Transverse colon (tissue), 4 donors: ENCODE data around the gene MYOF. TPM values are rescaled to one million over a fixed set of nuclear protein-coding genes. Genes with fewer than 3 reads are reported as not detected.

Source experiments
- DNase-seq: peaks from one replicate; pipeline ENCODE4 v3.0.0-alpha.2; 2019
- H3K27ac ChIP-seq, 4 donors: fragments of 200-600 bp; sonication (generic); 2 replicates each; pipeline ENCODE4 v1.5.1; 2016 to 2018; ENCODE audit warnings: inconsistent platforms in 4 of 4
- H3K27me3 ChIP-seq: fragments of 200-600 bp; sonication (generic); 2 replicates; pipeline ENCODE4 v1.5.1; 2017; ENCODE audit warnings: inconsistent platforms
- H3K36me3 ChIP-seq, 4 donors: fragments of 200-600 bp; sonication (generic); 2 replicates each; pipeline ENCODE4 v1.5.1; 2017 to 2019; ENCODE audit warnings: inconsistent platforms in 4 of 4
- H3K4me1 ChIP-seq, 4 donors: fragments of 200-600 bp; sonication (generic); 2 replicates each; pipeline ENCODE4 v1.5.1; 2017 to 2020; ENCODE audit warnings: inconsistent platforms in 4 of 4
- H3K4me3 ChIP-seq, 4 donors: fragments of 200-600 bp; sonication (generic); 1 replicate in 1 of 4; 2 replicates in 3 of 4; pipeline versions ENCODE4 v1.5.1 to v1.6.1; 2017 to 2019; ENCODE audit warnings: inconsistent platforms in 4 of 4
- H3K9me3 ChIP-seq, 2 donors: fragments of 200-600 bp; sonication (generic); 2 replicates each; pipeline ENCODE4 v1.5.1; 2017 to 2019; ENCODE audit warnings: inconsistent platforms in 2 of 2
- CTCF ChIP-seq, 5 experiments: fragments of 200-600 bp in 3 of 5; fragments of 450-650 bp in 2 of 5; sonication (generic) in 3 of 5; IDR thresholded peaks; 1 replicate in 2 of 5; 2 replicates in 3 of 5; pipeline ENCODE4 v1.5.1; 2016 to 2017; ENCODE audit warnings: antibody characterized with exemption in 5 of 5, inconsistent platforms in 3 of 5, mild to moderate bottlenecking in 2 of 5, moderate library complexity in 1 of 5
- EP300 ChIP-seq: sonication (generic); formaldehyde crosslinking; IDR thresholded peaks from one replicate; pipeline ENCODE4 v1.6.1; 2017; ENCODE audit warnings: antibody characterized with exemption, low read depth
- POLR2A ChIP-seq: fragments of 450-650 bp; IDR thresholded peaks from one replicate; pipeline ENCODE4 v1.6.1; 2016; ENCODE audit warnings: antibody characterized with exemption, mild to moderate bottlenecking, moderate library complexity
- POLR2AphosphoS5 ChIP-seq, 3 donors: sonication (generic); formaldehyde crosslinking; IDR thresholded peaks; one replicate each; pipeline ENCODE4 v1.6.1; 2016; ENCODE audit warnings: antibody characterized with exemption in 3 of 3
- WGBS, 2 donors: methylation state at CpG; one replicate each; pipeline ENCODE4 v1.1.5; 2018; ENCODE audit warnings: low coverage in 1 of 2; 5-methylcytosine and 5-hydroxymethylcytosine counted together
- in situ Hi-C, 4 donors: fragments of 200-750 bp; cut with MboI; loops; one replicate each; pipeline versions ENCODE4 v1.15.0 to v1.15.1; 2017; ENCODE audit warnings: low sequenced_read_pairs in 3 of 4, low pct_ligation_motif_present in 1 of 4, low pct_unique_long_range_greater_than_20kb in 1 of 4
- intact Hi-C: fragments of 100-400 bp; cut with DNase I; formaldehyde crosslinking; loops from one replicate; pipeline ENCODE4 v1.15.1; 2023; ENCODE audit warnings: low total_unique reads
- total RNA-seq, 4 donors: library from RNA; depleted of rRNA; stranded (reverse); fragments of >200 nt; gene quantifications; one replicate each; pipeline ENCODE4 v1.1.0, GENCODE V29; 2016

The MYOF gene
- total RNA-seq, 4 donors from 2014 or later = 18.9 to 57.2 (median 50.2) TPM

DNA sequence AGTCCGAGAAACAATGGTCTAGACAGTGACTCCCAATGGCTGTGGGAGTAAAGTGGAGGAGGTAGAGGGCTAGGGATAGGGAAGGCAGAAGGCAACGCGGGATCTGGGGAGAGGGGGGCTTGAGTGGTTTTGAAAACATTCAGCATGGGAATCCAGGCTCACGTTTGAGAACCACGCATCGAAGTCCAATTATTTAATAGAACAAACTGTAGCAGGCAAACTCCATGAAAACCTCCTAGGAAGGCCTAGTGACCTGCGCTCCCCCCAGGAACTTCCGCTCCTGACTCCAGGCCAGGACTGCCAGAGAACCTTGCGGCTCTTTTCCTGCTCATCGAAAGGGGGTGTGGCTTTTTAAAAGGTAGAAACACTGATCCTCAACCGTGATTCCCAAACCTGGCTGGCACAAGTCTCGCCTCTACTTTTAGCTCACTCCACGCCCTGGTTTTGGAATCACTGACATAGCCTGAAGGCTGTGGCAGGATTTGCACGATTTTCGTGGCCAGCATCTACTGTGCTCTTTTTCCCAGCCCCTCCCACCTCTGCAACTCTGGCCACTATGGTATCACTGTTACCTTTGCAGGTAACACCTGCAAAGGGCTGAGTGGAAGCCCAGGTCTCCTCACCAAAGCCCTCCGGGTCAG lies 43.4 kb downstream of the MYOF start:
- intact Hi-C loops (loop anchor here (5.0 kb wide), 1 partner anchor 34 kb away; no protein-coding TSS in a partner anchor), in situ Hi-C loops (no loop called here)
- Histone ChIP-seq H3K4me1 (peaks cover 33 to 75% (median 54%) of the 10 kb centered on the region in 4 donors), H3K4me3 (peak overlapping the region in 1 of 4 donors; percentile 5), H3K9me3 (no peaks in the 10 kb centered on the region), H3K27me3 (no peaks in the 10 kb centered on the region), H3K27ac (peak overlapping the region; percentile 86 to 96 (median 94)), H3K36me3 (no peaks in the 10 kb centered on the region)
- TF ChIP-seq POLR2AphosphoS5 (IDR thresholded peaks at IDR 0.05) (no peak), POLR2A (no peak), EP300 (no peak), CTCF (IDR thresholded peaks at IDR 0.05) (no peak)
- peak; percentile 56 for DNase-seq
- WGBS, 2 donors = 58% methylated on average over 16 of the region's 16 CpGs; no CpG with 5 or more reads in 1 of the 2 donors

DNA sequence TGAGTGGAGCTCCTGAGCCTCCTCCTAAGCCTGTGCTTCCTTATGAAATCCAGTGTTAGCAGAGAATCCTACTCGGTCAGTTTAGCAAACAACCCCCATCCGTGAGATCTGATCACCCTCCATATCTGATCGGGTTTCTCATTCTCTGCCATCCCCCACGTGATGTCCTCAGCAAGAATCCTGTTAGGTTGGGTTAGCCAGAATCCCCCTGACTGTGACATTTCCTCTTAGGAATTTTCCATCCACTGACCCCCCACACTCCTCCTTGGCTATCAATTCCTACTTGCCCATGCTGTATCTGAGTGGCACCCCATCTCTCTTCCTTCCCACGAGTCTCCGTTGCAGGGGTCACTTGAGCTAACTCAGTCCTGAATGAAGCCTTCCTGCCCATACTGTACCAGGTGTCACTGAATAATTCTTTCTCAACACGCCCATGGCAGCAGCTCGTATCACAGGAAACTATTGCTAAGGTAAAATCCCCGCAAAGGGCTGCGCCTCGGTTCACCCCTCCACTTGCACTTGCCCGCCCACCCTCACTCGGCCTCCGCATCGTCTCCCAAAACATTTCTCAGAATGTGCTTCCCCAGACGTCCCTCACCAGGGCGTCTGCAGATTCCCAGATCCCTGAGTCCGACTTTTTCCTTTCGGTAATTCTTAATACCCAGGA lies 44.1 kb downstream of the MYOF start:
- TF ChIP-seq CTCF (IDR thresholded peaks at IDR 0.05) = no peak
- no peak for TF ChIP-seq EP300
- Histone ChIP-seq H3K9me3 (no peaks in the 10 kb centered on the region), H3K4me3 (no peak overlapping the region), H3K27me3 (no peaks in the 10 kb centered on the region), H3K27ac (peak overlapping the region; percentile 86 to 96 (median 94)), H3K4me1 (peaks cover 29 to 72% (median 52%) of the 10 kb centered on the region in 4 donors), H3K36me3 (no peaks in the 10 kb centered on the region)
- in situ Hi-C loops = no loop called here
- DNase-seq = no peak
- 85 to 87% methylated on average over 8 to 19 of the region's 19 CpGs for WGBS, 2 donors
- intact Hi-C loops = loop anchor here (5.0 kb wide), 1 partner anchor 34 kb away; no protein-coding TSS in a partner anchor

DNA sequence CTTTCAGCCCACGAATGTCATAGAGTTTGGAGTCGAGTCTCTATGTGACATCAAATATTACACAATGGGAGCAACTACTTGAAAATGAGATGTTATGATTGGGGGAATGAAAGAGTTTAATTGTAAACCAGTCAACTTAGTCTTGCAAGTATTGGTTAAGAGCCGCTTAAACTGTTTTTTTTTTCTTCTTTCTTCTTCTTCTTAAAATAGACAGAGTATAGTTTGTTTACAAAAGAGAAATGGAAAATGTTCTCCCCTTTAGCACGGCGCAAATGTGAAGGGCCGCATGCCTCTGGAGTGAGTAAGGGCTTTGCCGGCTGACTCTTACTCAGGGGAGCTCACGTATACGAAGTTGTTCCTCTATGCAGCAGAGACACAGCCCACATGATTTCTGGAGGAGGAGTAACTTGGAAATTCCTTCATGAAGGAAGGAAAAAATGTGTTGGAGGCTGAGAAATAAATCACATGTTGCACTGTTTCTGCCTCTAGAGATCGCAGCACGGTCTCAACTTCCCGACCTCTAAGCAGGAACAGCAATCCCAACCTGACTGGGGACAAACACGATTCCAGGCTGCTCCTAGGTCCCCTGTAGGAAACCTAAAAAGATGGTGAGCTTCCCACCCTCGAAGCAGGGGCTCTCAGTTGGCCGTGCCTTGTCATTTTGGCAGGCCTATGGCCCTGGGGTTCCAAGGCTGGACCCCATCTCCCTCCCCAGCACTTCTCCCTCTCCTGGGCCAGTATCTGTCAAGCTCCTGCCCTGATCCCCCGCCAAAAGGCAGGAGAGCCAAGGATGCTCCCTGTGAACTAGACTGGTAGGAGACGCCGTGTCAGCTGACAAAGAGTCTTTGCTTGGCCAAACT lies 44.8 kb downstream of the MYOF start:
- Histone ChIP-seq H3K36me3 (no peaks in the 10 kb centered on the region), H3K27ac (peak overlapping the region; percentile 86 to 96 (median 94)), H3K4me3 (no peak overlapping the region), H3K4me1 (peaks cover 22 to 66% (median 45%) of the 10 kb centered on the region in 4 donors), H3K9me3 (no peaks in the 10 kb centered on the region), H3K27me3 (no peaks in the 10 kb centered on the region)
- DNase-seq = peak; percentile 64
- no peak for TF ChIP-seq CTCF (IDR thresholded peaks at IDR 0.05)
- peak; percentile 69 to 81 (median 74) for TF ChIP-seq POLR2AphosphoS5 (IDR thresholded peaks at IDR 0.05)
- peak; percentile 80 for TF ChIP-seq EP300
- in situ Hi-C loops = no loop called here
- 26 to 55% methylated on average over 9 to 18 of the region's 18 CpGs for WGBS, 2 donors
- intact Hi-C loops = loop anchor here (5.0 kb wide), 1 partner anchor 35 kb away; no protein-coding TSS in a partner anchor
